DOHH2 (cell line): ENCODE results near the gene ABLIM1.

Experiments used
- EZH2phosphoT487 ChIP-seq: fragments of 200-600 bp; sonication (generic); IDR thresholded peaks from 2 replicates; pipeline ENCODE4 v1.6.1; 2017; ENCODE audit warnings: borderline replicate concordance, mild to moderate bottlenecking, antibody characterized with exemption, low read length, moderate library complexity, mixed read lengths
- TF ChIP-seq, protein P1 (sequence below): fragments of 200-600 bp; sonication (generic); IDR thresholded peaks from one replicate; pipeline ENCODE4 v1.5.1; 2014; ENCODE audit warnings: antibody characterized with exemption, mild to moderate bottlenecking, low read depth, low read length; ENCODE audit not compliant: poor library complexity, severe bottlenecking

DNA sequence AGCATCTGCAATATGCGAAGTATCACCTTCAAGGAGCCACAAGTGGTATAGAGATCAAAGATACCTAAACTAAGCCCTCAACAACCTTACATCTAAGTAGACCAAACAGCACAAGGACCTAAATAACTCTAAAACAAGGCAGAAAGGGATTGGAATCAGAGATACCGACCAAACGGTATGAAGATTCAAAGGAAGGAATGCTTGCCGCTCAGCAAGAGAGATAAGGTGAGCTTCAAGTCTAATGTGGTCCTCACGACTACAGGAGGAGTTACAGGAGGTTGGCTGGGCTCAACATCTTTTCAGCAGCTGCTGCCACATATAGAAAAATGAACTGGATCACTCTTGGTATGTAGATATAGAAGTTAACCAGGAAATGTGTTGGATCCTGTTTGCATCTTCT, 11.6 kb downstream of the ABLIM1 start:
- TF ChIP-seq, protein P1, sequence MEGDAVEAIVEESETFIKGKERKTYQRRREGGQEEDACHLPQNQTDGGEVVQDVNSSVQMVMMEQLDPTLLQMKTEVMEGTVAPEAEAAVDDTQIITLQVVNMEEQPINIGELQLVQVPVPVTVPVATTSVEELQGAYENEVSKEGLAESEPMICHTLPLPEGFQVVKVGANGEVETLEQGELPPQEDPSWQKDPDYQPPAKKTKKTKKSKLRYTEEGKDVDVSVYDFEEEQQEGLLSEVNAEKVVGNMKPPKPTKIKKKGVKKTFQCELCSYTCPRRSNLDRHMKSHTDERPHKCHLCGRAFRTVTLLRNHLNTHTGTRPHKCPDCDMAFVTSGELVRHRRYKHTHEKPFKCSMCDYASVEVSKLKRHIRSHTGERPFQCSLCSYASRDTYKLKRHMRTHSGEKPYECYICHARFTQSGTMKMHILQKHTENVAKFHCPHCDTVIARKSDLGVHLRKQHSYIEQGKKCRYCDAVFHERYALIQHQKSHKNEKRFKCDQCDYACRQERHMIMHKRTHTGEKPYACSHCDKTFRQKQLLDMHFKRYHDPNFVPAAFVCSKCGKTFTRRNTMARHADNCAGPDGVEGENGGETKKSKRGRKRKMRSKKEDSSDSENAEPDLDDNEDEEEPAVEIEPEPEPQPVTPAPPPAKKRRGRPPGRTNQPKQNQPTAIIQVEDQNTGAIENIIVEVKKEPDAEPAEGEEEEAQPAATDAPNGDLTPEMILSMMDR, result no peak
- no peak for TF ChIP-seq EZH2phosphoT487
